ENCODE measurements around the gene CD70.
"Not testable (repeated sequence)": the region's sequence is repeated elsewhere in the genome, so short reads cannot be mapped to it uniquely, and the experiment has no call there.

Gene CD70

GRCh38 chr19:6590827-6591319, at the start of gene CD70:
Gene CD70, minus strand, starts transcription at chr19:6591150. Its CDS starts 148 bp downstream, at chr19:6591002.
- TF ChIP-seq, protein P1, sequence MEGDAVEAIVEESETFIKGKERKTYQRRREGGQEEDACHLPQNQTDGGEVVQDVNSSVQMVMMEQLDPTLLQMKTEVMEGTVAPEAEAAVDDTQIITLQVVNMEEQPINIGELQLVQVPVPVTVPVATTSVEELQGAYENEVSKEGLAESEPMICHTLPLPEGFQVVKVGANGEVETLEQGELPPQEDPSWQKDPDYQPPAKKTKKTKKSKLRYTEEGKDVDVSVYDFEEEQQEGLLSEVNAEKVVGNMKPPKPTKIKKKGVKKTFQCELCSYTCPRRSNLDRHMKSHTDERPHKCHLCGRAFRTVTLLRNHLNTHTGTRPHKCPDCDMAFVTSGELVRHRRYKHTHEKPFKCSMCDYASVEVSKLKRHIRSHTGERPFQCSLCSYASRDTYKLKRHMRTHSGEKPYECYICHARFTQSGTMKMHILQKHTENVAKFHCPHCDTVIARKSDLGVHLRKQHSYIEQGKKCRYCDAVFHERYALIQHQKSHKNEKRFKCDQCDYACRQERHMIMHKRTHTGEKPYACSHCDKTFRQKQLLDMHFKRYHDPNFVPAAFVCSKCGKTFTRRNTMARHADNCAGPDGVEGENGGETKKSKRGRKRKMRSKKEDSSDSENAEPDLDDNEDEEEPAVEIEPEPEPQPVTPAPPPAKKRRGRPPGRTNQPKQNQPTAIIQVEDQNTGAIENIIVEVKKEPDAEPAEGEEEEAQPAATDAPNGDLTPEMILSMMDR (IDR thresholded peaks at IDR 0.05; ENCODE audit: low read depth, low read length), result no peak
- H3K4me3 ChIP-seq (ENCODE audit: low read depth, low read length), result peak within 1 kb of the TSS; percentile 49

DNA sequence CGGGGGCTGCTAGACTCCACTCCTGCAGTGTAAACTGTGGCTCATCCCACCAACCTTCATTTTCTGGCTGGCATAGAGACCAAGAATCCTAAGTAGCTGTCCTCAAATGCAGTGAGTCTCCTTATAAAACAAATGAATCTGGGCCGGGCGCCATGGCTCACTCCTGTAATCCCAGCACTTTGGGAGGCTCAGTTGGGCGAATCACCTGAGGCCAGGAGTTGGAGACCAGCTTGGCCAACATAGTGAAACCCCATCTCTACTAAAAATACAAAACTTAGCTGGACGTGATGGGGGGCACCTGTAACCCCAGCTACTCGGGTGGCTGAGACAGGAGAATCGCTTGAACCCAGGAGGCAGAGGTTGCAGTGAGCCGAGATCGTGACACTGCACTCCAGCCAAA, 49.4 kb upstream of the CD70 start:
- not testable (repeated sequence) for DNase-seq; H3K4me3 ChIP-seq (ENCODE audit: low read depth, low read length); H3K36me3 ChIP-seq; H3K27me3 ChIP-seq (ENCODE audit: insufficient read depth, low read depth, severe bottlenecking); H3K27ac ChIP-seq; H3K9me3 ChIP-seq (ENCODE audit: severe bottlenecking)

More at GRCh38 chr19:6590827-6591319, at the start of gene CD70:
- peak; percentile 75 for DNase-seq
- H3K27me3 ChIP-seq (ENCODE audit: insufficient read depth, low read depth, severe bottlenecking), result peaks cover 12% of the 10 kb centered on the region
- no peak within 1 kb of the TSS; the same call in 1 of the 2 replicates for H3K27ac ChIP-seq
- H3K36me3 ChIP-seq, result no peaks in the 10 kb centered on the region
- H3K9me3 ChIP-seq (ENCODE audit: severe bottlenecking), result no peaks in the 10 kb centered on the region

GRCh38 chr19:6639439-6639838, 48.5 kb upstream of the CD70 start:
- TF ChIP-seq, protein P1 (IDR thresholded peaks at IDR 0.05; ENCODE audit: low read depth, low read length), result no peak
- Histone ChIP-seq H3K27me3 (ENCODE audit: insufficient read depth, low read depth, severe bottlenecking) (no peaks in the 10 kb centered on the region), H3K36me3 (no peaks in the 10 kb centered on the region), H3K4me3 (ENCODE audit: low read depth, low read length) (no peak overlapping the region), H3K27ac (no peak overlapping the region), H3K9me3 (ENCODE audit: severe bottlenecking) (no peaks in the 10 kb centered on the region)
- no peak for DNase-seq

GRCh38 chr19:6633456-6633813, 42.5 kb upstream of the CD70 start:
- H3K36me3 ChIP-seq; H3K4me3 ChIP-seq (ENCODE audit: low read depth, low read length); H3K27me3 ChIP-seq (ENCODE audit: insufficient read depth, low read depth, severe bottlenecking); H3K27ac ChIP-seq; DNase-seq; H3K9me3 ChIP-seq (ENCODE audit: severe bottlenecking): not testable (repeated sequence)

GRCh38 chr19:6632747-6633455, 42.0 kb upstream of the CD70 start:
- not testable (repeated sequence) for H3K9me3 ChIP-seq (ENCODE audit: severe bottlenecking); H3K36me3 ChIP-seq; H3K4me3 ChIP-seq (ENCODE audit: low read depth, low read length); H3K27me3 ChIP-seq (ENCODE audit: insufficient read depth, low read depth, severe bottlenecking); H3K27ac ChIP-seq
- TF ChIP-seq, protein P1 (IDR thresholded peaks at IDR 0.05; ENCODE audit: low read depth, low read length), result peak; percentile 80
- peak; percentile 78 for DNase-seq

GRCh38 chr19:6632002-6632621, 41.2 kb upstream of the CD70 start:
- no peak overlapping the region for H3K27ac ChIP-seq
- H3K36me3 ChIP-seq, result no peaks in the 10 kb centered on the region
- TF ChIP-seq, protein P1 (IDR thresholded peaks at IDR 0.05; ENCODE audit: low read depth, low read length), result peak; percentile 58
- H3K27me3 ChIP-seq (ENCODE audit: insufficient read depth, low read depth, severe bottlenecking), result peaks cover 5% of the 10 kb centered on the region
- DNase-seq, result peak; percentile 75
- H3K4me3 ChIP-seq (ENCODE audit: low read depth, low read length), result no peak overlapping the region
- H3K9me3 ChIP-seq (ENCODE audit: severe bottlenecking), result no peaks in the 10 kb centered on the region

All from WERI-Rb-1 (cell line).